ENCODE results near the gene HIC1. TPM values are rescaled to one million over a fixed set of nuclear protein-coding genes. Genes with fewer than 3 reads are reported as not detected.

HIC1 gene
- total RNA-seq, 2 experiments from 2014 or later: 0.19 to 0.32 TPM

DNA sequence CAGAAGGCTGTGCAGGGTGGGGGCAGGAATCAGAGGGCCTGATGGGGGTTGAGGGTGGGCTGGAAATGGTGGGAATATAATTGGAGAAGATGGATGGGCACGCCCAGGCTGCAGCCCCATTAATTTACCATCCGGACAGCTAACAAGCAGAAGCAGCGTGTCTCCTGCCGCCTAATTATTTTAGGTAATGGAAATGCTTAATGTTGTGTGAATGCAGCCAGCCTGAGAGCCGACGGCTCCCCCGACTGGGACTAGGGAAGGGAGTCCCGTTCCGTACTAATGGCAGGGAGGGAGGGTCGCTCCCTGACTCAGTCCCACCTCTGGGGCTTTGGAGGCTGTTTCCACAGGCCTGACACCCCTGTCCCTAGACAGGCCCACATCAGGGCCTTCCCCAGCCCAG lies 17.7 kb upstream of the HIC1 start:
- TF ChIP-seq CTCF (conservative IDR thresholded peaks at IDR 0.05; ENCODE audit: low read length) (no peak), EZH2phosphoT487 (IDR thresholded peaks at IDR 0.05; ENCODE audit: borderline replicate concordance, low read depth, low read length) (no peak)
- DNase-seq (ENCODE audit: low spot score): no peak
- Histone ChIP-seq H2AFZ (ENCODE audit: low read length) (no peak overlapping the region), H3K4me2 (ENCODE audit: low read length) (no peak overlapping the region), H3K79me2 (ENCODE audit: insufficient read depth, low read depth, low read length) (no peaks in the 10 kb centered on the region; the same call in 1 of the 2 replicates), H4K20me1 (ENCODE audit: insufficient read depth, low read length) (no peaks in the 10 kb centered on the region), H3K9me2 (ENCODE audit: insufficient read depth, low read length) (no peaks in the 10 kb centered on the region), H3K27ac (ENCODE audit: low read depth, low read length, poor library complexity, severe bottlenecking) (no peak overlapping the region), H3K4me3 (ENCODE audit: low read depth, low read length, poor library complexity, severe bottlenecking) (no peak overlapping the region), H3K36me3 (ENCODE audit: insufficient read depth, low read length) (peaks cover 41% of the 10 kb centered on the region), H3K9me3 (ENCODE audit: low read length) (no peaks in the 10 kb centered on the region), H3K4me1 (ENCODE audit: insufficient read depth, low read length, poor library complexity, severe bottlenecking) (peaks cover 18% of the 10 kb centered on the region)
- POLR2A ChIA-PET: no interaction called here
- CTCF ChIA-PET (ENCODE audit: unreplicated experiment): no interaction called here
- intact Hi-C loops (cut with micrococcal nuclease; ENCODE audit: unreplicated experiment): no loop called here
- no TSS peak for BruUV-seq (replicated peaks)

- Histone ChIP-seq H3K4me1 (ENCODE audit: insufficient read depth, low read length, poor library complexity, severe bottlenecking) (peaks cover 15% of the 10 kb centered on the region), H3K9me3 (ENCODE audit: low read length) (no peaks in the 10 kb centered on the region), H2AFZ (ENCODE audit: low read length) (no peak overlapping the region), H4K20me1 (ENCODE audit: insufficient read depth, low read length) (no peaks in the 10 kb centered on the region), H3K36me3 (ENCODE audit: insufficient read depth, low read length) (peaks cover 55% of the 10 kb centered on the region), H3K4me2 (ENCODE audit: low read length) (no peak overlapping the region), H3K9me2 (ENCODE audit: insufficient read depth, low read length) (no peaks in the 10 kb centered on the region), H3K79me2 (ENCODE audit: insufficient read depth, low read depth, low read length) (peaks cover 6% of the 10 kb centered on the region; the same call in 1 of the 2 replicates), H3K27ac (ENCODE audit: low read depth, low read length, poor library complexity, severe bottlenecking) (no peak overlapping the region), H3K4me3 (ENCODE audit: low read depth, low read length, poor library complexity, severe bottlenecking) (no peak overlapping the region)
- POLR2A ChIA-PET: no interaction called here
- intact Hi-C loops (cut with micrococcal nuclease; ENCODE audit: unreplicated experiment): no loop called here
- DNase-seq (ENCODE audit: low spot score): no peak
- no TSS peak for BruUV-seq (replicated peaks)
- CTCF ChIA-PET (ENCODE audit: unreplicated experiment): no interaction called here
- no peak for TF ChIP-seq EZH2phosphoT487 (IDR thresholded peaks at IDR 0.05; ENCODE audit: borderline replicate concordance, low read depth, low read length)
- TF ChIP-seq CTCF (conservative IDR thresholded peaks at IDR 0.05; ENCODE audit: low read length): no peak
Measured at GRCh38 chr17:2040219-2040827, 14.6 kb upstream of the HIC1 start.

- ChIA-PET CTCF (ENCODE audit: unreplicated experiment) (no interaction called here), POLR2A (no interaction called here)
- H3K79me2 ChIP-seq (ENCODE audit: insufficient read depth, low read depth, low read length): peaks cover 6% of the 10 kb centered on the region; the same call in 1 of the 2 replicates
- TF ChIP-seq EZH2phosphoT487 (IDR thresholded peaks at IDR 0.05; ENCODE audit: borderline replicate concordance, low read depth, low read length) (no peak), CTCF (conservative IDR thresholded peaks at IDR 0.05; ENCODE audit: low read length) (no peak)
- no TSS peak for BruUV-seq (replicated peaks)
- peak overlapping the region; percentile 50 for H3K4me2 ChIP-seq (ENCODE audit: low read length)
- H3K9me3 ChIP-seq (ENCODE audit: low read length): no peaks in the 10 kb centered on the region
- no peak overlapping the region for H3K27ac ChIP-seq (ENCODE audit: low read depth, low read length, poor library complexity, severe bottlenecking)
- no peaks in the 10 kb centered on the region for H3K9me2 ChIP-seq (ENCODE audit: insufficient read depth, low read length)
- H3K4me1 ChIP-seq (ENCODE audit: insufficient read depth, low read length, poor library complexity, severe bottlenecking): peaks cover 15% of the 10 kb centered on the region
- H4K20me1 ChIP-seq (ENCODE audit: insufficient read depth, low read length): no peaks in the 10 kb centered on the region
- intact Hi-C loops (cut with micrococcal nuclease; ENCODE audit: unreplicated experiment): no loop called here
- no peak for DNase-seq (ENCODE audit: low spot score)
- no peak overlapping the region for H2AFZ ChIP-seq (ENCODE audit: low read length)
- H3K36me3 ChIP-seq (ENCODE audit: insufficient read depth, low read length): peaks cover 53% of the 10 kb centered on the region
- H3K4me3 ChIP-seq (ENCODE audit: low read depth, low read length, poor library complexity, severe bottlenecking): peak overlapping the region; percentile 74
Measured at GRCh38 chr17:2040942-2041560, 13.9 kb upstream of the HIC1 start.

Data from OCI-LY7 (cell line).